HL-60 (cell line): Measurements from ENCODE around the gene MOXD1.

Experiments used
- CTCF ChIP-seq: IDR thresholded peaks from one replicate; pipeline ENCODE4 v1.5.1; 2011; ENCODE audit warnings: low read length, control low read depth, inconsistent platforms; ENCODE audit not compliant: insufficient read depth
- GABPA ChIP-seq: IDR thresholded peaks from 2 replicates; pipeline ENCODE4 v1.6.1; 2012; ENCODE audit warnings: low read depth
- POLR2AphosphoS5 ChIP-seq: IDR thresholded peaks from 2 replicates; pipeline ENCODE4 v1.6.1; 2012; ENCODE audit warnings: low read depth
- REST ChIP-seq: IDR thresholded peaks from 2 replicates; pipeline ENCODE4 v1.6.1; 2012; ENCODE audit warnings: low read depth; ENCODE audit not compliant: insufficient replicate concordance

GRCh38 chr6:132246120-132246617 is 155.1 kb downstream of the MOXD1 start:
- TF ChIP-seq CTCF, result no peak
- TF ChIP-seq REST, result no peak
- TF ChIP-seq POLR2AphosphoS5, result no peak
- no peak for TF ChIP-seq GABPA
